Uterus (tissue), 4 donors: ENCODE data around the gene RRBP1. TPM values are rescaled to one million over a fixed set of nuclear protein-coding genes. Genes with fewer than 3 reads are reported as not detected.

Experiments used
- DNase-seq, 2 donors: peaks; one replicate each; pipeline ENCODE4 v3.0.0-alpha.2; 2019 to 2020
- H3K27ac ChIP-seq, 2 donors: fragments of 200-600 bp; sonication (generic); 1 replicate in 1 of 2; 2 replicates in 1 of 2; pipeline ENCODE4 v1.5.1; 2016 to 2018
- H3K27me3 ChIP-seq, 2 donors: fragments of 200-600 bp; sonication (generic); one replicate each; pipeline ENCODE4 v1.5.1; 2018 to 2019; ENCODE audit warnings: control low read depth in 1 of 2
- H3K36me3 ChIP-seq, 2 donors: fragments of 200-600 bp; sonication (generic); one replicate each; pipeline ENCODE4 v1.5.1; 2019; ENCODE audit warnings: control low read depth in 1 of 2
- H3K4me1 ChIP-seq, 2 donors: fragments of 200-600 bp; sonication (generic); one replicate each; pipeline ENCODE4 v1.5.1; 2018 to 2019; ENCODE audit warnings: control low read depth in 1 of 2
- H3K4me3 ChIP-seq, 2 donors: fragments of 200-600 bp; sonication (generic); 1 replicate in 1 of 2; 2 replicates in 1 of 2; pipeline ENCODE4 v1.5.1; 2018 to 2019; ENCODE audit warnings: mild to moderate bottlenecking in 1 of 2
- H3K9me3 ChIP-seq, 2 donors: fragments of 200-600 bp; sonication (generic); one replicate each; pipeline ENCODE4 v1.5.1; 2019; ENCODE audit warnings: control low read depth in 1 of 2
- CTCF ChIP-seq, 4 experiments: fragments of 200-600 bp in 2 of 4; fragments of 450-650 bp in 2 of 4; sonication (generic) in 2 of 4; IDR thresholded peaks; one replicate each; pipeline ENCODE4 v1.5.1; 2016 to 2019; ENCODE audit warnings: antibody characterized with exemption in 4 of 4, mild to moderate bottlenecking in 2 of 4, moderate library complexity in 1 of 4
- POLR2A ChIP-seq, 2 donors: fragments of 450-650 bp; IDR thresholded peaks; one replicate each; pipeline ENCODE4 v1.6.1; 2016; ENCODE audit warnings: antibody characterized with exemption in 2 of 2, mild to moderate bottlenecking in 1 of 2, moderate library complexity in 1 of 2
- intact Hi-C: fragments of 100-400 bp; cut with DNase I; formaldehyde crosslinking; loops from one replicate; pipeline ENCODE4 v1.15.1; 2023; ENCODE audit warnings: low total_unique reads
- total RNA-seq, 4 donors: library from RNA; depleted of rRNA in 3 of 4; stranded (reverse); fragments of >200 nt in 3 of 4; gene quantifications; one replicate each; pipeline versions ENCODE4 v1.1.0 to v1.2.4, GENCODE V29; 2014 to 2023
- donor health status: DM: yes; HTN: yes; CAD: no.

RRBP1 gene
- total RNA-seq, 4 donors from 2014 or later = 13.2 to 172 (median 96.9) TPM

- DNase-seq = peak; percentile 13 to 15
- no peaks in the 10 kb centered on the region for H3K36me3 ChIP-seq
- intact Hi-C loops = no loop called here
These were observed 56.6 kb downstream of the RRBP1 start for GRCh38 chr20:17625246-17626051.

GRCh38 chr20:17624551-17625245 is 57.3 kb downstream of the RRBP1 start:
- DNase-seq = peak; percentile 15 to 16
- no peaks in the 10 kb centered on the region for H3K36me3 ChIP-seq

More at GRCh38 chr20:17625246-17626051, 56.6 kb downstream of the RRBP1 start:
- no peak overlapping the region for H3K4me3 ChIP-seq
- no peaks in the 10 kb centered on the region for H3K9me3 ChIP-seq
- H3K4me1 ChIP-seq = no peaks in the 10 kb centered on the region
- no peak overlapping the region for H3K27ac ChIP-seq
- no peak for TF ChIP-seq POLR2A (IDR thresholded peaks at IDR 0.05)
- no peak for TF ChIP-seq CTCF (IDR thresholded peaks at IDR 0.05)
- no peaks in the 10 kb centered on the region for H3K27me3 ChIP-seq

GRCh38 chr20:17624070-17624469 is 58.0 kb downstream of the RRBP1 start:
- Histone ChIP-seq H3K36me3 (no peaks in the 10 kb centered on the region), H3K4me1 (no peaks in the 10 kb centered on the region), H3K9me3 (no peaks in the 10 kb centered on the region), H3K27me3 (no peaks in the 10 kb centered on the region), H3K27ac (no peak overlapping the region), H3K4me3 (no peak overlapping the region)
- DNase-seq = peak; percentile 8 to 12
- intact Hi-C loops = no loop called here
- TF ChIP-seq POLR2A (IDR thresholded peaks at IDR 0.05) (no peak), CTCF (IDR thresholded peaks at IDR 0.05) (no peak)

More at GRCh38 chr20:17624551-17625245, 57.3 kb downstream of the RRBP1 start:
- H3K27ac ChIP-seq = no peak overlapping the region
- intact Hi-C loops = no loop called here
- H3K27me3 ChIP-seq = no peaks in the 10 kb centered on the region
- no peaks in the 10 kb centered on the region for H3K4me1 ChIP-seq
- no peak overlapping the region for H3K4me3 ChIP-seq
- H3K9me3 ChIP-seq = no peaks in the 10 kb centered on the region
- TF ChIP-seq POLR2A (IDR thresholded peaks at IDR 0.05) (no peak), CTCF (IDR thresholded peaks at IDR 0.05) (no peak)

- peak in 1 of 2 donors; percentile 8 for DNase-seq
- no peak for TF ChIP-seq CTCF (IDR thresholded peaks at IDR 0.05)
These were observed 59.1 kb downstream of the RRBP1 start for GRCh38 chr20:17622851-17623508.

More at GRCh38 chr20:17622851-17623508, 59.1 kb downstream of the RRBP1 start:
- Histone ChIP-seq H3K4me1 (no peaks in the 10 kb centered on the region), H3K27ac (no peak overlapping the region), H3K9me3 (no peaks in the 10 kb centered on the region), H3K4me3 (no peak overlapping the region), H3K36me3 (no peaks in the 10 kb centered on the region), H3K27me3 (no peaks in the 10 kb centered on the region)
- intact Hi-C loops = no loop called here
